Fibroblast of lung (primary cell): ENCODE measurements around the gene CIZ1.

ENCODE experiments used
- CTCF ChIP-seq, 2 donors: IDR thresholded peaks in 1 of 2; conservative IDR thresholded peaks in 1 of 2; 1 replicate in 1 of 2; 2 replicates in 1 of 2; pipeline ENCODE4 v1.5.1; 2011 to 2012; ENCODE audit warnings: low read length in 2 of 2, control low read depth in 1 of 2, inconsistent platforms in 1 of 2, low read depth in 1 of 2, mild to moderate bottlenecking in 1 of 2
- EZH2 ChIP-seq: IDR thresholded peaks from 2 replicates; pipeline ENCODE4 v1.5.1; 2012; ENCODE audit warnings: low read length, control low read depth, mild to moderate bottlenecking; ENCODE audit errors: missing control alignments

- TF ChIP-seq CTCF (conservative IDR thresholded peaks at IDR 0.05 in 1 of 2, IDR thresholded peaks at IDR 0.05 in 1 of 2; ENCODE audit: low read depth in 1 of 2, low read length in 2 of 2) (no peak), EZH2 (no peak)
These were observed 67.8 kb downstream of the CIZ1 start for GRCh38 chr9:128123451-128124080.
